ENCODE results near the gene CLASRP. TPM values are rescaled to one million over a fixed set of nuclear protein-coding genes. Genes with fewer than 3 reads are reported as not detected.
A peak's percentile ranks its signal among the peaks of the same experiment; 100 is the strongest.

The CLASRP gene
- total RNA-seq, 1 experiment from 2014 or later, result 126 TPM

- Mint-ChIP-seq H3K9me3 (ENCODE audit: low read depth, unreplicated experiment) (no peaks in the 10 kb centered on the region), H3K4me1 (ENCODE audit: low read depth, unreplicated experiment) (peaks cover 51% of the 10 kb centered on the region), H3K4me3 (ENCODE audit: low read depth, unreplicated experiment) (no peak overlapping the region), H3K27ac (ENCODE audit: unreplicated experiment) (no peak overlapping the region), H3K36me3 (ENCODE audit: insufficient read depth, unreplicated experiment) (peaks cover 16% of the 10 kb centered on the region), H3K27me3 (ENCODE audit: unreplicated experiment) (no peaks in the 10 kb centered on the region)
- TF ChIP-seq CTCF (IDR thresholded peaks at IDR 0.05; ENCODE audit: unreplicated experiment), result no peak
- intact Hi-C loops (cut with micrococcal nuclease; ENCODE audit: unreplicated experiment), result no loop called here
- CTCF ChIA-PET, result interaction anchor here (0.7 to 1.2 kb wide), 5 partner anchors 19 to 222 kb away, joined by 3 to 8 read pairs (median 3); partner anchors contain the start of gene PPP1R37
- BruUV-seq (replicated peaks), result no TSS peak
- DNase-seq, result no peak
Measured at GRCh38 chr19:45112111-45112827, 73.4 kb downstream of the CLASRP start.

GRCh38 chr19:45113628-45114027 is 74.8 kb downstream of the CLASRP start:
- H3K27me3 Mint-ChIP-seq (ENCODE audit: unreplicated experiment), result no peaks in the 10 kb centered on the region
- intact Hi-C loops (cut with micrococcal nuclease; ENCODE audit: unreplicated experiment), result no loop called here
- TF ChIP-seq CTCF (IDR thresholded peaks at IDR 0.05; ENCODE audit: unreplicated experiment), result no peak
- H3K4me1 Mint-ChIP-seq (ENCODE audit: low read depth, unreplicated experiment), result peaks cover 59% of the 10 kb centered on the region
- no TSS peak for BruUV-seq (replicated peaks)
- CTCF ChIA-PET, result interaction anchor here (0.9 to 1.6 kb wide), 4 partner anchors 11 to 19 kb away, joined by 3 to 11 read pairs (median 4); no protein-coding TSS in a partner anchor
- DNase-seq, result peak; percentile 74
- H3K27ac Mint-ChIP-seq (ENCODE audit: unreplicated experiment), result peak overlapping the region; percentile 62
- no peaks in the 10 kb centered on the region for H3K9me3 Mint-ChIP-seq (ENCODE audit: low read depth, unreplicated experiment)
- H3K4me3 Mint-ChIP-seq (ENCODE audit: low read depth, unreplicated experiment), result peak overlapping the region; percentile 50
- peaks cover 17% of the 10 kb centered on the region for H3K36me3 Mint-ChIP-seq (ENCODE audit: insufficient read depth, unreplicated experiment)

GRCh38 chr19:45114116-45114515 is 75.3 kb downstream of the CLASRP start:
- DNase-seq, result no peak
- H3K27ac Mint-ChIP-seq (ENCODE audit: unreplicated experiment), result peak overlapping the region; percentile 62
- CTCF ChIA-PET, result interaction anchor here (0.9 to 1.6 kb wide), 3 partner anchors 11 to 20 kb away, joined by 3 to 11 read pairs (median 5); no protein-coding TSS in a partner anchor

More at GRCh38 chr19:45114116-45114515, 75.3 kb downstream of the CLASRP start:
- Mint-ChIP-seq H3K27me3 (ENCODE audit: unreplicated experiment) (no peaks in the 10 kb centered on the region), H3K4me1 (ENCODE audit: low read depth, unreplicated experiment) (peaks cover 59% of the 10 kb centered on the region), H3K36me3 (ENCODE audit: insufficient read depth, unreplicated experiment) (peaks cover 20% of the 10 kb centered on the region), H3K4me3 (ENCODE audit: low read depth, unreplicated experiment) (peak overlapping the region; percentile 50), H3K9me3 (ENCODE audit: low read depth, unreplicated experiment) (no peaks in the 10 kb centered on the region)
- no peak for TF ChIP-seq CTCF (IDR thresholded peaks at IDR 0.05; ENCODE audit: unreplicated experiment)
- BruUV-seq (replicated peaks), result no TSS peak
- intact Hi-C loops (cut with micrococcal nuclease; ENCODE audit: unreplicated experiment), result no loop called here
